Activated naive CD4-positive, alpha-beta T cell treated with anti-CD3 and anti-CD28 coated beads, Interleukin-2, amount 50 U/mL, for 16 hours (primary cell): Measurements from ENCODE around the gene MTARC2.

ENCODE experiments used
- DNase-seq: peaks from one replicate; pipeline ENCODE4 v3.0.0-alpha.2; 2020

The MTARC2 gene

DNA sequence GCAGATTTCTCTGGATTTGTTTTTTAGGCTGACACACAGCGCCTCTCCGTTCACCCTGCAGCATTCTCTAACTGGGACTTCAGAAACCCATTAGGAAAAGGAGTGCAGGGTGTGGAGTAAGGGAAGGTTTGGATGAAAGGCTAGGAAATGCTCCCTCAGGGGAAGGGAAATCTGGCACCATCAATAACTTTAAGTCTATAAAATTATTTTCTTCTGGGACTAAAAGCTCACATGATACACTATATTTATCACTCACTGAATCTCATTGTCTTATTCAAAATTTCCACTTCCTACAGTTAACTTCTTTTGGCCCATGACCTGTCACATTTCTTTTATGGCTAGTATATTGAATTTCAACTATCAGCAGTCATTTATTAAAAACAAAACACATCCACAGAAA, 85.3 kb downstream of the MTARC2 start:
- DNase-seq = no peak
